LNCaP clone FGC (cell line): ENCODE data around the gene PNLIP.

Source experiments
- DNase-seq: peaks from one replicate; pipeline ENCODE4 v3.0.0-alpha.2; 2011; ENCODE audit warnings: low read depth
- H3K4me3 ChIP-seq: 2 replicates; pipeline ENCODE4 v1.5.1; 2011; ENCODE audit warnings: mild to moderate bottlenecking, low read depth, low read length, control low read depth
- TF ChIP-seq, protein P1 (sequence below): IDR thresholded peaks from 2 replicates; pipeline ENCODE4 v1.5.1; 2012; ENCODE audit warnings: mild to moderate bottlenecking; ENCODE audit not compliant: control insufficient read depth, insufficient read depth; ENCODE audit errors: extremely low read depth

PNLIP gene

DNA sequence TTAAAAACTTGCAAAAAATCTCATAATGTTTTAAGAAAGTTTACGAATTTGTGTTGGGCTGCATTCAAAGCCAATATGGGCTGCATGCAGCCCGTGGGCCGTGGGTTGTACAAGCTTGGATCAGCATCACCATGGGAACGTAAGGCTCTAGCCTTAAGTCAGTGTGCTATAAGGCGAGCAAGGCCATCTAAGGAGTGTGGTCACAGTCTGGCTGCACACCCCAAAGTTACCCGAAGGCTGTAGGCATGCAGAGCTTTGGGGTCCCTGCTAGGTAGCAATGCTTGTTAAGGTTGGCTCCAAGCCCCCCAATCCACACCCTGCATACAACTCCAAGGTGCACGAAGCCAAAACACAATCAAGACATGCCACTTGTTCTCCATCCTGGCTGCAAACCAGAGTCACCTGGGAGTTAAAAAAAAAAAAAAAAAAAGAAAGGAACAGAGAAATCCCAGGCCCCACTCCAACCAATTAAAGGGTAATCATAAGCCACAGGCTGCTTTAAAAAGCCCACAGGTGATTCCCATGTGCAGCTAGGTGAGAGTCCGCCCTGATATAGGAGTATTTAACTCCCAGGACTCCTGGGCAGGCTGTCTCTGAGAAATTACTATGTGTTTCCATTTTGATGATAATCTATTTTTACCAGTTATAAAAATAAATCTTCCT lies 66.5 kb downstream of the PNLIP start:
- TF ChIP-seq, protein P1, sequence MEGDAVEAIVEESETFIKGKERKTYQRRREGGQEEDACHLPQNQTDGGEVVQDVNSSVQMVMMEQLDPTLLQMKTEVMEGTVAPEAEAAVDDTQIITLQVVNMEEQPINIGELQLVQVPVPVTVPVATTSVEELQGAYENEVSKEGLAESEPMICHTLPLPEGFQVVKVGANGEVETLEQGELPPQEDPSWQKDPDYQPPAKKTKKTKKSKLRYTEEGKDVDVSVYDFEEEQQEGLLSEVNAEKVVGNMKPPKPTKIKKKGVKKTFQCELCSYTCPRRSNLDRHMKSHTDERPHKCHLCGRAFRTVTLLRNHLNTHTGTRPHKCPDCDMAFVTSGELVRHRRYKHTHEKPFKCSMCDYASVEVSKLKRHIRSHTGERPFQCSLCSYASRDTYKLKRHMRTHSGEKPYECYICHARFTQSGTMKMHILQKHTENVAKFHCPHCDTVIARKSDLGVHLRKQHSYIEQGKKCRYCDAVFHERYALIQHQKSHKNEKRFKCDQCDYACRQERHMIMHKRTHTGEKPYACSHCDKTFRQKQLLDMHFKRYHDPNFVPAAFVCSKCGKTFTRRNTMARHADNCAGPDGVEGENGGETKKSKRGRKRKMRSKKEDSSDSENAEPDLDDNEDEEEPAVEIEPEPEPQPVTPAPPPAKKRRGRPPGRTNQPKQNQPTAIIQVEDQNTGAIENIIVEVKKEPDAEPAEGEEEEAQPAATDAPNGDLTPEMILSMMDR: no peak
- no peak for DNase-seq
- no peak overlapping the region for H3K4me3 ChIP-seq

DNA sequence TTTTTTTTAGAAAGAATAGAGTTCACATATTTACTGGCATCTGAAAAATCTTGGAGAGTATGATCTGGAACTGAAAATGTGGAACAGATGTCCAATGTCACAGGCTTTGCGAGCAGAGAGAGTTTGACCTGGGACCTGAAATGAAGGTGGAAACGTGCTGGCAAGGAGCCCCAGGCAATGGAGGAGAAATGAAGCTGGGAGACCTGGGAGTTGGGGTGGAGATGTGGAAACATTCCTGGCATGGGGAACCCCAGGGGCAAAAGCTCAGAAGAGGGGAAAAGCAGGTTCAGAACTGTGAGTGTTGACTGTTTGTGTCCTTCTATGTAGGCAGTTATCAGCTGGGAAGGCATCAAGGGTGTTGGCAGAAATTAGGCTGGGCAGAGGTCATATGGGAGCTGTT lies 67.7 kb downstream of the PNLIP start:
- no peak overlapping the region for H3K4me3 ChIP-seq
- TF ChIP-seq, protein P1: no peak
- no peak for DNase-seq

- DNase-seq: no peak
- TF ChIP-seq, protein P1: no peak
- H3K4me3 ChIP-seq: no peak overlapping the region
Observed at GRCh38 chr10:116614796-116615195, 69.1 kb downstream of the PNLIP start.

DNA sequence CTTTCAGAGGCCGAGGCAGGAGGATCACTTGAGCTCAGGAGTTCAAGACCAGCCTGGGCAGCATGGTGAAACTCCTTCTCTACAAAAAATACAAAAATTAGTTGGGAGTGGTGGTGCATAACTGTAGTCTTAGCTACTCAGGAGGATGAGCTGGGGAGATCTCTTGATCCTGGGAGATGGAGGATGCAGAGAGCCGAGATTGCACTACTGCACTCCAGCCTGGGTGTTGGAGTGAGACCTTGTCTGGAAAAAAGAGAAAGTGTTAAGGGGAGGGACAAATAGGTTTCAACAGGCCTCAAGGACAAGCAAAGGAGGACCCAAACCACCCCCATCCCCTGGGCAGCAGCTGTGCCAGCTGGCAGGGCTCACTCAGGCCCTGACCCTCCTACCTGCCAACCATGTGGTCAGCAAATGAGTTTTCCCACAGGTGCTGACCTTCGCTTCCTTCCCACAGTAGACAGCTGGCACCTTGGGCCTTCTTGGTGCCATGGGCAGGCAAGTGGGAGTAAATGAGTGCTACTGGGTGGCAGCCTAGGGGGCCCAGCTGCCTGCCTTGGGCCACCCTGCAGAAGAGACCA lies 69.6 kb downstream of the PNLIP start:
- TF ChIP-seq, protein P1: no peak
- no peak overlapping the region for H3K4me3 ChIP-seq
- DNase-seq: no peak
